Dermis blood vessel endothelial cell (primary cell): Measurements from ENCODE around the gene CBY1. TPM values are rescaled to one million over a fixed set of nuclear protein-coding genes. Genes with fewer than 3 reads are reported as not detected.
A peak's percentile ranks its signal among the peaks of the same experiment; 100 is the strongest.

Experiments used
- DNase-seq: peaks from one replicate; pipeline ENCODE4 v3.0.0; 2010
- total RNA-seq: library from RNA; depleted of rRNA; stranded (reverse); fragments of >200 nt; gene quantifications from 2 replicates; pipeline ENCODE4 v1.2.3, GENCODE V29; 2014

The CBY1 gene
- total RNA-seq, 1 donor from 2014 or later, result 18.4 TPM

GRCh38 chr22:38649841-38650522 lies 6.5 kb upstream of the CBY1 start:
- DNase-seq, result no peak

- no peak for DNase-seq
Measured at GRCh38 chr22:38652859-38653258, 3.6 kb upstream of the CBY1 start.

GRCh38 chr22:38653741-38654140 lies 2.7 kb upstream of the CBY1 start:
- DNase-seq, result no peak

- DNase-seq, result peak; percentile 25
Measured at GRCh38 chr22:38655519-38656255, 751 bp upstream of the CBY1 start.

GRCh38 chr22:38657045-38657909 lies 839 bp downstream of the CBY1 start:
- peak; percentile 29 for DNase-seq

GRCh38 chr22:38674888-38675287 lies 18.4 kb downstream of the CBY1 start:
- DNase-seq, result no peak

- no peak for DNase-seq
Measured at GRCh38 chr22:38675833-38676232, 19.4 kb downstream of the CBY1 start.

- DNase-seq, result peak; percentile 92
Measured at GRCh38 chr22:38681582-38682335, 25.3 kb downstream of the CBY1 start, which contains the start of gene TOMM22. TOMM22 (plus strand) TSS chr22:38681957; CDS start chr22:38681979, 22 bp downstream.

GRCh38 chr22:38684895-38685294 lies 28.5 kb downstream of the CBY1 start:
- no peak for DNase-seq

GRCh38 chr22:38685761-38686160 lies 29.3 kb downstream of the CBY1 start:
- DNase-seq, result no peak

GRCh38 chr22:38689651-38690050 lies 33.2 kb downstream of the CBY1 start:
- DNase-seq, result no peak

GRCh38 chr22:38694049-38694448 lies 37.6 kb downstream of the CBY1 start:
- peak; percentile 42 for DNase-seq

- DNase-seq, result peak; percentile 42
Measured at GRCh38 chr22:38694940-38695339, 38.5 kb downstream of the CBY1 start.

- peak; percentile 92 for DNase-seq
Measured at GRCh38 chr22:38696606-38697424, 40.4 kb downstream of the CBY1 start.

GRCh38 chr22:38697425-38698089 lies 41.1 kb downstream of the CBY1 start:
- peak; percentile 49 for DNase-seq

GRCh38 chr22:38698407-38699094 lies 42.1 kb downstream of the CBY1 start:
- DNase-seq, result no peak

- DNase-seq, result no peak
Measured at GRCh38 chr22:38699143-38699542, 42.7 kb downstream of the CBY1 start.

- peak; percentile 39 for DNase-seq
Measured at GRCh38 chr22:38699784-38700183, 43.3 kb downstream of the CBY1 start.

- DNase-seq, result no peak
Measured at GRCh38 chr22:38700270-38700788, 43.9 kb downstream of the CBY1 start.
